ENCODE data around the gene PDZD4.

The PDZD4 gene, protein sequence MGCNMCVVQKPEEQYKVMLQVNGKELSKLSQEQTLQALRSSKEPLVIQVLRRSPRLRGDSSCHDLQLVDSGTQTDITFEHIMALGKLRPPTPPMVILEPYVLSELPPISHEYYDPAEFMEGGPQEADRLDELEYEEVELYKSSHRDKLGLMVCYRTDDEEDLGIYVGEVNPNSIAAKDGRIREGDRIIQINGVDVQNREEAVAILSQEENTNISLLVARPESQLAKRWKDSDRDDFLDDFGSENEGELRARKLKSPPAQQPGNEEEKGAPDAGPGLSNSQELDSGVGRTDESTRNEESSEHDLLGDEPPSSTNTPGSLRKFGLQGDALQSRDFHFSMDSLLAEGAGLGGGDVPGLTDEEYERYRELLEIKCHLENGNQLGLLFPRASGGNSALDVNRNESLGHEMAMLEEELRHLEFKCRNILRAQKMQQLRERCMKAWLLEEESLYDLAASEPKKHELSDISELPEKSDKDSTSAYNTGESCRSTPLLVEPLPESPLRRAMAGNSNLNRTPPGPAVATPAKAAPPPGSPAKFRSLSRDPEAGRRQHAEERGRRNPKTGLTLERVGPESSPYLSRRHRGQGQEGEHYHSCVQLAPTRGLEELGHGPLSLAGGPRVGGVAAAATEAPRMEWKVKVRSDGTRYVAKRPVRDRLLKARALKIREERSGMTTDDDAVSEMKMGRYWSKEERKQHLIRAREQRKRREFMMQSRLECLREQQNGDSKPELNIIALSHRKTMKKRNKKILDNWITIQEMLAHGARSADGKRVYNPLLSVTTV

DNA sequence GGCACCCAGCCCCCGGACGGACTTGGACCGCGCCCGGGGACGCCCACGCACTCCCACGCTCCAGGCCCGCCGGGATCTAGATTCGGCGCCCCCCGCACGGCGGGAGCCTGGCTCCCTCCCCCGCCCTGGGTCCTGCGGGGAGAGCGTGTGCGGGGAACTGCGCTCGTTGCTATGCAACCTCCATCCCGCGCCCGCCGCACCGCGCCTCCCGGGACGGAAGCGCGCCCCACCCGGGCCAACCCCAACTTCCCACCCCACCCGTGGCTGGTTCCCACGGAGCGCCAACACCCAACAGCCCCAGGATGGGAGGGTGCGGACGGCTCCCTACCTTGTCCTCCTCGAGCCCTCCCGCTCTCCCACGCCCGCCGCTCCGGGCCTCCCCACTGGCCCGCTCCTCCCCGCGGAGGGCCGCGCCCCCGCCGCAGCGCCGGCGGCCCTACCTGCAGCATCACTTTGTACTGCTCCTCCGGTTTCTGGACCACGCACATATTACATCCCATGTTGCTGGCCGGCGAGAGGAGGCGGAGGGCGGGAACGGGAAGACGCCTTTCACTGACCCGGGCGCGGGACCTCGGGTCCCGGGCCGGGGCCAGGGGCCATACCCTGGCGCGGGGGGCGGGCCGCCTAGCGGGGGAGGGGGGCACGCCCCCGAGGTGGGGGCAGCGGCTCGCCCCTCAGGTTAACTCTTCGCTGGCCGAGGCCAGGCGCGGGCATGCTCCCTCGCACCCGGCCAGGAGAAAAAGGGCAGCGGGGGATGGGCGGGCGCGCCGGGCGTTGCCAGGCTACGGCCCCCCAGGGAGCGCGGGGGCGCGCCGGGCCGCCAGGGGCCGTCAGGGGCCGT lies at the start of gene PDZD4:
PDZD4 (minus strand) TSS at position 746 of the 841 bp plus-strand sequence; CDS start at position 500, 246 bp downstream.
- no peak for DNase-seq

DNA sequence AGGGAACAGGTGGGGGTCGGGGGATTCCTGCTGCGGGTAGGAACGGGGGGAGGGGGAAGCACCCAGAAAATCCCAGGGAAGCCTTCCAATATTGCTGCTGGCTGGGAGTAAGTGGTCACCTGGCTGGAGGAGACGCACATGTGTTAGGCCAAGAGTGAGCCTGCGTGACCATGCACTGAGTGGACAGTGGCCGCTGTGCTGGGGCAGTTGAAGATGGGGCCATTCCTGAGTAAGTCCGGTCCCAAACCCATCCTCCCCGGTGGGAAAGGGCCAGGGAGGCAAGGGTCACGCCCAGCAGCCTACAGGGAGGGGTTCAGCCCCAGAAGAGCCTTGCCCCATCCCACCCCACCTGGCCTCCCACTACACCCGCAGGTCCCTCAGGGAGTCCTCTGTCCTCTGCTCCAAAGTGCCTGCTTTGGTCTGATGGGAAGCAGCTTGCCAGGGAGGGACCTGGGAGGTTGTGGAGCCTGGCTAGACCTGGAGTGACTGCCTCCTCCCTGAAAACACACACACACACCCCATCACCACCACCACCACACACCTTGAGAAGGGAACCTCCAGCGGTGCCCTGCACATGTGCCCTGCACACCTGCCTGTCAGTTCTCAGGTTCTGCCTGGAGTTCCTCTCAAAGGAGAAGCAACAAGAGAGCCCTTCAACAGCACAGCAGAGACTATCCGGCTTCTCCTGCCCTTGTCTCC lies 49.5 kb upstream of the PDZD4 start:
- DNase-seq: no peak

DNA sequence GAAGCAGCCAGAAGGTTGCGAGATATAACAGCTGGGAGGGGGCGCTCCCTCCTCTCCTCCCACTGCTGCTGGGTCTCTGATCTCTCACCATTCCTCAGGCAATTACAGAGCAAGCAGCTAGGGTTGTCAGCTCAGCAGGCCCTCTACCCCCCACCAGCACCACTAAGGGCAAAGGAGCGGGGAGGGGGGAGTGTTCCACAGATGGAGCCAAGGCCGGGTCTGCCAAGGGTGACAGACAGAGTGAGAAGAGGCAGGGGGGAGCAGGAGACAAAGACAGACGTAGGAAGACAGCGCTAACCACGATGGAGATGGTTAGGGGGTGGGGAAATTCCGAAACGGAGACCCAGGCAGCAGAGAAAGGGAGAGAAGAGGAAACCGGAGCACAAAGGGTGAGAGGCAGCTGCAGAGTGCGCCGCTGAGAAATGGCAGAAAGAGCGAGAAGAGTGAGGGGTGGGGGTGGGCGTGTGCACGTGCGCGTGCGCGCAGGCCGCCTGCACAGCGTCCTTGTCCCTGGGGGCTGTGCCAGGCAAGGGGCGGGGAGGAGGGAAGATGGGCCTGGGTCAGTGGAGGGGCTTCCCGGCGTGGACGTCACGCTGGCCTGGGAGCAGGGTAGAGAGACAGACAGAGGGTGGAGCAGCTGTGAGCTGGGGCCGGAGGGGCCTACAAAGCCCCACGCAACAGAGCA lies 48.8 kb upstream of the PDZD4 start:
- DNase-seq: no peak

DNA sequence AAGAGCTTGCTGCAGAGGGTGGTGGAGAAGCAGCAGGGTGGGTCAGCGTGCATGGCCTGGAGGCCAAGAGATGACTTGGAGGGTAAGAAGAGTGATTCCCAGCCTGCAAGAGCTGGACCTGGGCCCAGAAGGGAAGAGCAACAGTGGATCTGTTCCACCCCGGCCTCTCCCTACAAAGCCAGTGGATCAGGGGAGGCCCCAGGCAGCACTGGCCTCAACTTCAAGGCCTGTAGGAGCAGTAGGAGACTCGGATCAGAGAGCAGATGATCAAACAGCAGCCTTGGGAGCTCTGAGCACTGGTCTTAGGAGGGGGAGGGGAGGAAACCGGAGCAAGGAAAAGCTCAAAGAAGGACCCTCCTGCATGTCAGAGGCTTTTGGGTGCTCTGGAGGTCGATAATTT lies 48.0 kb upstream of the PDZD4 start:
- DNase-seq: no peak

DNA sequence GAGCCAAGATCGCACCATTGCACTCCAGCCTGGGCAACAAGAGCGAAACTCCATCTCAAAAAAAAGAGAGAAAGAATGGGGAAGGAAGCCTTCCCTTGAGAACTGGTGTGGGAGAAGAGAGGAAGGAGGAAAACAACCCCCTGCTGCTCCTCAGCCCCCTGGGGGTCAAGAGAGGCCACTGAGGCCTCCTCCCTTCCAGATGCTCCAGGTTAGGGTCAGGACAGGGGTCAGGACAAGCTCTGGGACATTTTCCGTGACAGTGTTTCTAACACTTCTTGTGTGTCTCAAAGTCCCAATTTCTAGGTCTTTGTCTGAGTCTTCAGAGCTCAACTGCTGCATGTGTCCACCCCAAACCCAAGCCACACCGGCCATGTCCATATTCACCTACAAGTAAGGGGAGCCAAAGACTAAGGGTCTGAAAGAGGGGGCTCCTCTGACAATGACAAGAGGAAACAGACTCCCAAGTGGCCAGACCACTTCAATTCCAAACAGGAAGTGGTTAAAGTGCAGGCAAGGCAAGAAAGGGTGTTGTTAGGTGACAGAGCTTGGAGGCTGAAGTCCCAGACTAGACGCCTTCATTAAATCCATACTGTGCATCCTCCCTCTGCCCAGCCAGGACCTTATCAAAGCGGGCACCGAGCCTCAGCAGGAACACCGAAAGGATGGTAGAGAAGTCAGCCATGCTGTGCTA lies 47.4 kb upstream of the PDZD4 start:
- DNase-seq: no peak

DNA sequence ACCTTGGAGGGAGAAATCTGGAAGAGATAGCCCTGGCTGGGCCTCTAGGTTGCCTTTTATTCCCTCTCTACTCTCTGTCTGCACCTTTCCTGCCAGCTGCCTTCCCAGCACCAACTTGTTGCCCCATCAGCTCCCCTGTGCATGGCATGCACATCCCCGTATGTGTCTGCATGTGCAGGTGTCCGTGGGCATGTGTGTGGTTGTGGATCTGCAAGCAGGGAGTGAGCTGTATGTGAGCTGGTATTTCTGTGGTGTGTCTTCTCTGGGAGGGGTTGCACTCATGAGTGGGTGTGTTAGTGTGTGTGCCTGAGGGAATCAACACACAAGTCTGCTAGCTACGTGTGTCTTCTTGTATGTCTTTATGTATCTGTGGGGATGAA lies 45.8 kb upstream of the PDZD4 start:
- no peak for DNase-seq

DNA sequence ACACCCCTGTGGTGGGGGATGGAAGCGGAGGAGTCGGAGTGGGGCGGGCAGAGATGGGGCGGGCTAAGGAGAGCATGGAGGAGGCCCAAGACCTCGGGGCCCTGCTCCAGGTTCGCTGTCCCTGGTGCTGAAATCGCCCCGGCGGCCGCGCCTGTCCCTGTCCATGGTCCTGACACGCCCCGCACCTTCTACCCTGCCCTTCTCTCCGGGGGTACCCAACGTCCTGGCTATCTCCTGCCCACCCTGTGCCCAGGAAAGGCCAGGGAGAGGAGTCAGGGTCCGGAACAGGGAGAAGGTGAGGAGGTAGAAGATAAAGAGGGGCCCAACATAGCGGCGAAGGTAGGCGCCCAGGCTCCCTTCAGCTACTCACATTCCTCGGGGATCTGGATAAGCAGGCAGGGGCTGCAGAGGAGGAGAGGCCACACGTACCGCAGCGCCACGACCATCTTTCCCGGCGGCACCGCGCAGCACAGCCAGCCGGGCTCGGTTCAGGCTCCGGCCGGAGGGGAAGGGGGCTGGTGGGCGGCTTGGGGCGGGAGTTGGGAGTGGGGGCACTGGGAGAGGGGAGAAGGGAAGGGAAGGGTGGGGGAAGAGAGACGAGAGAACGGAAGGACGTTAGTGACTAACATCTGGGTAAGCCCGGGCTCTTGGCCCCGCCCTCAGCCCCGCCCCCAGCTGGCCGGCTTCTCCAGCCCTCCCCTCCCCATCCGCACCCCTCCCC lies 45.2 kb upstream of the PDZD4 start:
- DNase-seq: peak; percentile 81

DNA sequence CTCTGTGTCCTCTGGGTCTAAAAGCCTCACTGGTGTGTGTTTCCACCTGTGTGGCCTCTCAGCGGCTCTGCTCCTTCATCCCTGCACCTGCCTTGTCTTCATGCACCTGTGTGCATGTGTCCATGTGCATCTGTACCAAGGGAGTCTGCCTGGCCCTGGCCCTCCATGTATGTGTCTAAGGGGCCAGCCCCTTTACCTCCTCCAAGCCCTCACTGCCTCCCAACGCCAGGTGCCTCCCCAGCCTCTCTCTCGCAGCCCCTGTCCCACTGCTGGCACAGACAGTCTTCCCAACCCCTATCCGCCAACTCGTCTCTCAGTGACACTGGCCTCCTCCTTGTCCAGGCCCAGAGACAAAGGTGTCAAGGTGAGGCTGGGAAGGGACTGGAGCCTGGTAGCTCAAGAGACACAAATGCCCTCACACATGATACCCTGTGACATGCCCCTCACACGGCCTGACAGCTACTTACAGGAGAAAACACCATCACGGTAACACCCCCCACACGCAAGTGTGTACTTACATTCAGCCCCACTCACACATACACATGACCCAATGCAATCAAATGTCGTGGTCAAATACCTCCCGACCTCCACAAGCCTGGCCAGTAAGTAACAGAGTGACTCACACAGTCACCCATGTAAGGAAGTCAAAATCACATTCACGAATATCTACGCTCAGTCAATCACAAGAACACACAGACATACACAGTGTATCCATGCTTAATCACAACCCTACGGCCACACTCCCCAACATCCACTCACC lies 44.2 kb upstream of the PDZD4 start:
- no peak for DNase-seq

DNA sequence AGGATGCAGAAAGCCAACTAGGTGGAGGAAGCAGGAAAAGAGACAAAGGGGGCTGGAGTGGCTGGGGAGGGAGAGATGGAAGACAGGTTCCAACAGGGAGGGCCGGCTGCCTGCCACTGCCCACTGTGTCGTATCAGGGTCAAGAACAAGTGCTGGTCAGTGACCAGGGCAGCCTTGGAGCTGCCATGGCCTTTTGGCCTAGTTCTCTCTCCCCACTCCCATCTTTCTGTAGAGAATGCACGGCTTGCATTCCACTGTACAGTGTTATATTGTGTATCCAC lies 43.7 kb upstream of the PDZD4 start:
- DNase-seq: no peak

DNA sequence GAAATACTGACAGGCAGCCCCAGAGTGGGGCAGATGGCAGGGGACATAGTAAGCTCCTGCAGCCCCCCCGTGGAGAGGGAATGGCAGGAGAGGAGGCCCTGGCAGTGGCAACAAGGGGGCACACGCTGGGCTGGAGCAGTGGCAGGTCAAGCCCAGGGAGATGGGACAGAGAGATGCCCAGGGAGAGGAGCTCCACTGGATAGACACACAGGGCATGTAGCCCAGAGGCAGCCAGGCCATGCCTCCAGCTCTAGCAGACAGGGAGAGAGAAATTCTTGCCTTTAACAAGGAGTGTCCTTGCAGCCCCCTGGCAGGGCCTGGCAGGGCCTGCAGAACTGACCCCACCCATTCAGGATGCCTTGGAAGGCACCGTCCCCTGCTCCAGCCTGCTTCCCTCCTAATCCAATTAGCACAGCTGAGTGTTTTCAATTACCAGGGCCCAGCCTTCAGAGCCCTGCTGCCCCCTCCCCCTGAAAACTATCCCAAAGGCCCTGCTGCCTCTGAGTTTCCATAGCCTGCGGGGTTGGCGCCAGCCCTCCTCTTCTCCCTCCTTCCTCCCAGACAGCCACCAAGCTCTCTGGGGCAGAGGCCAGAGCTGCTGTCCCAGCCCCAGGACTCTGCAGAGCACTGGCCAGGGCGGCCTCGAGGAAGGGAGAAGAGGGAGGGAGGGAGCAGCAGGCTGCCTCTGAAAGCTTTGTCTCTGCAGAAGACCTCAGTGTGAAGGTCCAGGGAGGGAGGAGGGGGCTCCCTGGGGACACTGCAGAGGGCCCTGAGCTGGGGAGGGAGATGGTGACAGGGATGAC lies 43.1 kb upstream of the PDZD4 start:
- no peak for DNase-seq

DNA sequence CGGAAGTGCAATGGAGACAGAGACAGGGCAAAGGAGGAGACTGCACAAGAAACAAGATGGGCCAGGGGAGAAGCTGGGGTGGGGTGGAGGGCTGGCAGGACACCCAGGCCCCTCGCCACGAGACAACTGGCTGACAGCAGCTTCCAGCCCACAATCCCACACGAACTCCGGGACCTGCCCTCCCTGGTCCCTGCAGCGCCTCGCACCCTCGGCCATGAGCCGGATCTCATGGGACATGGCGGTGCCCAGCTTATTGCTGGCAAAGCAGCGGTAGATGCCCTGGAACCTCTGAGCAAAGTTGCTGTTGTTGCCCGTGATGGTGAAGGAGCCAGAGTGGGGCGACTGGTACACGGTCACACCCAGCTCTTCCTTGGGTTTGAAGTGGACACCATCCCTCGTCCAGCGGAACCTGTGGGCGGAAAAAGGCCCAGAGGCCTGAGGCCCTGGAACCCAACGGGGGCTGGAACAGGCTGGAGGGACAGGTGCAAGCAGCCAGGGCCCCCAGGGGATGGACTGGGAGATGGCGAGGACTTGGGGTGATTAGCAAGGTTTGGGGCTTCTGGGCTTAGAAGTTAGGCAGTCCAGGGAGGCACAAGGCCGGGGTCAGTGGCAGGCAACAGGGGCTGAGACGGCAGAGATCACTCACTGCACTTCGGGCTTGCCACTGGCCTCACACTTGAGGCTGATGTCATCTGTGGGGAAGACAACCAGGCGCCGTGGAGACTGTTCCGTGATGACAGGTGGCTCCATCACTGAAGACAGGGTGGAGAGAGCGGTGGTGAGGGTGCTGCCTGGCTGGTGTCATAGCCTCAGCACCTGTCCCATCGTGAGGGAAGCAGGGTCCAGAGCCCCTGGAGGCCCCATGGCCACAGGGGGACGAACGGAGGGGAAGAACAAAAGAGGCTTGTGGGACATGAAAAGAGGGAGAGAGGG lies 41.9 kb upstream of the PDZD4 start:
- DNase-seq: no peak

DNA sequence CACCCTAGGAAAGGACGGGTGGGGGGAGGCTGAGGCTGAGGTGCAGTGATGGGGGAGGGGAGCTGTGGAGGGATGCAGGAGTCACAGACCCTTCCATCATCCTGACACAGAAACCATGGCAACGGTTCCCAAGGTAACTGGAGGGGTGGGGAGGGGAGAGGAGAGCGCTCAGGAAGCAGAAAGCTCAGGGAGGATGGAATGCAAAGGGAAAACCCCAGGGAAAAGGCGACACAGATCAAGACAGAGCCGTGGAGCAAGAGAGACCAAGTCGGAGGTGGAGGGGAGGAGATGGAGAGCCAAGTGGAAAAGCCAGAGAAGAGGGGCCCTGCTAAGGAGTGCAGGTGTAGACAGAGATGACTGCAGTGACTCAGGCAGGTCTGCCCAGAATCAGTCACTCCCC lies 41.1 kb upstream of the PDZD4 start:
- DNase-seq: no peak

DNA sequence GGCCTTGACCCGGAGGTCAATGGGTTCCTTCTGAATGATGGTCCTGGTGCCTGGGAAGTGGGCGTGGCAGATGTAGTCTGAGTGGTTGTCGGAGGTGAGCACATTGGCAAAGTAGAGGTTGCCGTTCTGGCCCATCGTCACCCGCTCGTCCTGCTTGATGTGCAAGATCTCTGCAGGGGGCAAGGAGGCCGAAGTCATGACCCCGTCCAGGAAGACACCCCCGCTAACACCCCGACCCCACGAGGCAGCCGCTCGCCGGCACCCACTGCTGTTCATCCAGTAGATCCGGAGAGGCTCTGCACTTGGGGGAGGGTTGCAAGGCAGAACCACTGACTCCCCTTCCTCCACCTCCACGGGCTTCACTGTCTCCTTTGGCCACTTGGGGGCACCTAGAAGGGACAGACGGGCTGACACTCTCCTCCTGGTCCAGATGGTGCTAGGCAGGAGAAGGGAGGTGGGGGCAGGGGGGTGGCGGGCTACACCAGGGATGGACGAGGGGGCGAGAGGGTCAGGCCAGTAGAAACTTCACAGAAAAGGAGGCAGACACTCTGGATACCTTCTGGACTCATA lies 40.5 kb upstream of the PDZD4 start:
- no peak for DNase-seq

DNA sequence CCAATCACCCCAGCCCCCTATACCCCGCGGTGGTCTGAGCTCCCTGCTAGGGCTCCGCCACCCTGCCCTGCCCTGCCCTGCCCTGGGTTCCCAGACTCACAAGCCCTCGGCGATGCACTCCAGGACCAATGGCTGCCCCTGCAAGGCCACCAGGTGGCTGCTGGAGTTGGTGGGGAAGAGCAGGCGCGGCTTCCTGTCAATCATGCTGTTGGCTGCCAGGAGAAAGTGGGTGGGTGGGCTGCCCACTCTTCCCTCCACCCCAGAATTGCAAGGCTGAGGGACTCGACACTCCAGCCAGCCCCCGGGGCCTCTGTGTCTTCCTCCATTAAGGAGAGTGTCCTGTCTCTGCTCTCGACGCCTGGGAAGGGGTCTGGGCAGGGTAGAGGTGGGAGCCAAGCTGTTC lies 39.9 kb upstream of the PDZD4 start:
- DNase-seq: no peak

DNA sequence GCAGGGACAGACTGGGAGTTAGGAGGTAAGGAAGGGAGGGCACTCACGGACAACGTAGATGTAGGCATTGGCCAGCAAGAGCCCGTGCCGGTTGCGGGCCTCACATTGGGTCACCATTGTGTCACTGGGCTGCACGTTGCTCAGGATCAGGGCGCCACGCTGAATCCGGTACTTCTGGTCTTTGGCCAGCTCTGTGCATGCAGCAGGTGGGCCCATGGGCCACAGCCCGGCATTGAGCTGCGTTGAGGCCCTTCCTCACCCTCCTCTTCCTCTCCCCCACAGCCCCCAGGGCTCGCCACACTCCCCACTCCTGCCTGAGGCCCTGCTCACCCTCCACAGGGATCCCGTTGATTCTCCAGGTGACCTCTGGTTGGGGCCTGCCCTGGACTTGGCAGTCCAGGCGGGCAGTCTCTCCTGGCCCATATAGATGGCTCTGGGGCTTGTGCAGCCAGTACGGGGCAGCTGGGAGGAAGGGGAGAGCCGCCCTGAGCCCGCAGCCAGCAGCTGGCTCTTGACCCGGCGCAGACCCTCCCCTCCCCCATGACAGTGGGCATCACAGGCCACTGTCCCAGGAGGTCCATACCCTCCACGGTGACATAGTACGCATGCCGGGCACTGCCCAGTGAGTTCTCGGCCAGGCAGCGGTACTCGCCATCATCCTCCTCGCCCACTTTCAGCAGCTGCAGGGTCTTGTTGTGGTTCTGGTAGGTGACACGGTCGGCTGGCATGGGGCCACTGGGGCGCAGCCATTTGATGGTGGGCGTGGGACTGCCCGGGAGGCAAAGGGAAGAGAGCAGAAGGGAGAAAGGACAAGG lies 39.3 kb upstream of the PDZD4 start:
- DNase-seq: no peak

DNA sequence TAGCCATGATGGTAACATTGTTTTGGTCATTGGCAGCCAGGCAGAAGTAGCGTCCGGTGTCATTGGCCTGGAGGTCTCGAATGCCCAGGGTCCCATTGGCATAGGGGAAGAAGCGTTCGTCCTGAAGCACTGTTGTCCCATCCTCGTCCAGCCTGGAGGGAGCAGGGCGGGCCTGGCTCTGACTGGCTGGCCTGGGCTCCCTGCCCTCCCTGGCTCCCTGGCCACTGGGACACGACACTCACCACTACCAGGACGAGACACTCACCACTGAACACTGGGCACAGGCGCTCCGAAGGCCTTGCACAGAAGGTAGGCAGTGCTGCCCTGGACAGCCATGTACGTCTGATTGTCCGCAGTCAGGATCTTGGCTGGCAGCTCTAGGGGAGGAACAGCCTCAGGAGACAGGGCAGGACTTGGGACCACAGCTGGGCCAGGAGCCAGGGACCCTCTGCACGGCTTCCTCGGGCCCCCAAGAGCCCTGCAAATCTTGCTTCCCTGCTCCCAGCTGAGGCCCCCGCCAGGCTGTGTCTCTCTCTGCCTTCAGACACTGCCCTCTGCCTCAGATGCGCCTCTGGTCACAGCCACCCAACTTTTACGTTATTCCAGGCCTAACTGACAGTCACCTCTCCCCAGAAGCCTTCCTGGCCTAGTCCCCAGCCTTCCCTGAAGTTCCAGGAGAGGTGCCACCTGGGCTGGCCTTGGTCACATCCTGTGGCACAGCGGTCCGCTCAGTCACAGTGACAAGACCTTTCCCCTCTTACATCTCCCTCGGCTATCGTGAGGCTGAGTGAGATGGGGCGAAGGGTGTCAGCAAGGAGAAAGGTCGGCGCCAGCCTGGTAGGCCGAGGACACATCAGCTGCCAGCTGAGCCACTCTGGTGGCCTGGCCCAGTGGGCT lies 38.5 kb upstream of the PDZD4 start:
- no peak for DNase-seq

Measured in stimulated activated CD8-positive, alpha-beta memory T cell treated with anti-CD3 and anti-CD28 coated beads, Interleukin-4, amount 100 ng/mL, for 48 hours (primary cell).